Activated naive CD4-positive, alpha-beta T cell treated with anti-CD3 and anti-CD28 coated beads, Interleukin-2, amount 10 ng/mL, durations not matched to agents 7 days and 5 days (primary cell): ENCODE data around the gene METTL24.

Experiments
- CTCF ChIA-PET: fragments of 350-600 bp; sonication (Branson Sonifier 250); formaldehyde crosslinking; loops from one replicate; lab custom pipeline; 2021; ENCODE audit warnings: antibody characterized with exemption; lab: Charles Lee
- DNase-seq: peaks from one replicate; pipeline ENCODE4 v3.0.0-alpha.2; 2020
- H3K27ac Mint-ChIP-seq: one replicate; pipeline ENCODE4 v1.8.0; 2021; ENCODE audit warnings: mild to moderate bottlenecking, moderate library complexity, mixed read lengths
- H3K27me3 Mint-ChIP-seq: one replicate; pipeline ENCODE4 v1.8.0; 2021; ENCODE audit warnings: mild to moderate bottlenecking, mixed read lengths
- H3K36me3 Mint-ChIP-seq: one replicate; pipeline ENCODE4 v1.8.0; 2021; ENCODE audit warnings: mixed read lengths
- H3K4me1 Mint-ChIP-seq: one replicate; pipeline ENCODE4 v1.8.0; 2021; ENCODE audit warnings: mixed read lengths
- H3K4me3 Mint-ChIP-seq: one replicate; pipeline ENCODE4 v1.8.0; 2021; ENCODE audit warnings: mild to moderate bottlenecking, moderate library complexity, mixed read lengths
- H3K9me3 Mint-ChIP-seq: one replicate; pipeline ENCODE4 v1.8.0; 2021; ENCODE audit warnings: mixed read lengths

The METTL24 gene

DNA sequence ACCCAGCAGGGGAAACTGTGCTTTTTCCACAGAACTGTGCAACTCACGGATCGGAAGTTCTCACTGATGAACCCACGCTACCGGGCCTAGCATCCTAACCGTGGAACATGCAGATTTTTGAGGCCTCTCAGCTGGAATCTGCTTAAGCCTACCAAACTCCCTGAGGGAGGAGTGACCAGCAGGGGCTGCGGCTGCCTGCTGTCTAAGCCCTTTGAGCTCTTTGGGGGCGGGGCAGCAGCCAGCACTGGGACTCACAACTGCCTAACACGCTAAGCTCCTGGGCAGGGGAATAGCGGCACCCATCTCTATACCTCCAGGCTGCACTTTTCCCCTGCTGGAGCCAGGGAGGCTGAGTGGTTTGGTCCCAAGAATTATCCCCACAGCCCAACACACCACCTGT, 20.4 kb upstream of the METTL24 start:
- Mint-ChIP-seq H3K4me3 (no peak overlapping the region), H3K36me3 (no peaks in the 10 kb centered on the region), H3K27ac (no peak overlapping the region), H3K9me3 (peaks cover 3% of the 10 kb centered on the region), H3K4me1 (no peaks in the 10 kb centered on the region), H3K27me3 (peaks cover 3% of the 10 kb centered on the region)
- DNase-seq: no peak
- CTCF ChIA-PET: no interaction called here

DNA sequence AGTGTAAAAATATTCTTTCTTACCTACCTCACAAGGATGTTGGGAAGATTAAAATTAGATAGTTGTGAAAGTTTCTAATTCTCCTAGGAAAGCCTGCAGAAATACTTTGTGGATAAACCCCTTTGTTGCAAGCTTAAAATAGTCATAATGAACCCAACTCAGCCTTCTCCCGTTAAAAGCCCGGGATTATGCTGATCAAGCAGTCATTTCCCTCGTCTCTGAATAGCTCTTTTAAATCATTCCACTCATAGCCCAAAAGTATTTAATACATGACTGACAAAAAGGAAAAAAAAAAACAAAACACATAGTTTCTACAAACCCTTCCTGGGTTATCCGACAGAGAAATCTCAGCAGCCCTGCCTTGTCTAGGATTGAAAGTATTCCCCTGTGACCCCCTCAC, 10.9 kb upstream of the METTL24 start:
- no peak overlapping the region for H3K27ac Mint-ChIP-seq
- no peaks in the 10 kb centered on the region for H3K36me3 Mint-ChIP-seq
- no peak for DNase-seq
- CTCF ChIA-PET: no interaction called here
- no peak overlapping the region for H3K4me3 Mint-ChIP-seq
- peaks cover 17% of the 10 kb centered on the region for H3K27me3 Mint-ChIP-seq
- no peaks in the 10 kb centered on the region for H3K9me3 Mint-ChIP-seq
- peaks cover 11% of the 10 kb centered on the region for H3K4me1 Mint-ChIP-seq

DNA sequence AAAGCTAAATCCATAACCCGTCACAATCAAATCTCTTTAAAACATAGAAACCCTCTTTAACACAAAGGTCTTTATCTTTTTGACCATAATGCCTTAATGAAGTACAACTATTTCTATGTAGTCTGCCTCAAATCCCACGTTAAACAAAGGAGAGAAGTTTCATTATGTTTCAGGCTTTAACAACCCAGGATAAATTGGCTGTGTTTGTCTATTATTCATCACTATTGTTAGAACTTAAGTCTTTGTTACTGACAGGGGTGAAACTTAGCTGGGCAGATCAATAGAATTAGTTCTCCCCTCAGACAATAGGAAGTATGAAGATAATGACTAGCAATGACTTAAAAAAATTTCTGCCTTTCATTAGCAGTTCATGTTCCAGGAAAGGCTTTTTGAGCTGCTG, 10.1 kb upstream of the METTL24 start:
- H3K4me3 Mint-ChIP-seq: no peak overlapping the region
- H3K27ac Mint-ChIP-seq: no peak overlapping the region
- no peaks in the 10 kb centered on the region for H3K36me3 Mint-ChIP-seq
- no peaks in the 10 kb centered on the region for H3K9me3 Mint-ChIP-seq
- peaks cover 11% of the 10 kb centered on the region for H3K4me1 Mint-ChIP-seq
- no peak for DNase-seq
- CTCF ChIA-PET: no interaction called here
- peaks cover 21% of the 10 kb centered on the region for H3K27me3 Mint-ChIP-seq

DNA sequence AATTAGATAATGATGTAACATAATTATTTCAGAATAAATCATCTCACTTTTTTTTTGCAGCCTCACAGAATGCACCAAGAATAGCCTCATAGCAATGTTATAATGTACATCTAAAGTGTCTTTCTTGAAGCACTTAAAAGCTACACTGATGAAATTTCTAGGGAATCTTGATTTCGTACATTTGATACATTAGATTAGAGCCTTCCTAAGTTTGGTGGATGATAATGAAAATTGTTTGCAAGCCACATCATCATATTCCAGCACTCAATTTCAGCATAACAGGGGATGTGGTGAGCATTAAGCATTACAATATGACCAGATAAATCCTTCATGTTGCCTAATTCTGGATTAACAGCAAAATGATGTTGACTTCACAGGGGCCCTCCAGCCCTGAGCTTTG, 9.7 kb upstream of the METTL24 start:
- Mint-ChIP-seq H3K36me3 (no peaks in the 10 kb centered on the region), H3K27ac (no peak overlapping the region), H3K9me3 (no peaks in the 10 kb centered on the region), H3K4me1 (peaks cover 11% of the 10 kb centered on the region), H3K4me3 (no peak overlapping the region), H3K27me3 (peaks cover 20% of the 10 kb centered on the region)
- CTCF ChIA-PET: interaction anchor here (1.1 kb wide), 1 partner anchor 9 kb away, joined by 3 read pairs; no protein-coding TSS in a partner anchor
- DNase-seq: no peak

DNA sequence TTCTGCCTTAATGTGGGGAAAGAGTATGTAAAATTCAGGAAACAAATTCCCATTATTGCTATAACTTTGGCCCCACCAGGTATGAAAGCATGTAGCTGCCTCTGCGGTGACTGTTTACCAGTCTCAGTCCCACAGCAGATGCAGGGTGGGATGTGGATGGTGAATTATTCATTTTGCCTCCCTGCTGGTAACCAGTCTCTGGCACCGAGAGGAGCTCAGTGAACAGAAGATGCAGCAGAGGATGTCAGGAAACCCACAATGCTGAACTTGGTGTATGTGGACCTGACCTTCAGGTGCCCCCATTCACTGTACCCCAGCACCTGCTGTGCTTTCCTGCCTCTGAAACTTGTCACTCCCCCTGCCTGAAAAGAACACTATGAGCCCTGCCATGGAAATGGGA, 8.8 kb upstream of the METTL24 start:
- DNase-seq: no peak
- Mint-ChIP-seq H3K4me3 (no peak overlapping the region), H3K27ac (no peak overlapping the region)

DNA sequence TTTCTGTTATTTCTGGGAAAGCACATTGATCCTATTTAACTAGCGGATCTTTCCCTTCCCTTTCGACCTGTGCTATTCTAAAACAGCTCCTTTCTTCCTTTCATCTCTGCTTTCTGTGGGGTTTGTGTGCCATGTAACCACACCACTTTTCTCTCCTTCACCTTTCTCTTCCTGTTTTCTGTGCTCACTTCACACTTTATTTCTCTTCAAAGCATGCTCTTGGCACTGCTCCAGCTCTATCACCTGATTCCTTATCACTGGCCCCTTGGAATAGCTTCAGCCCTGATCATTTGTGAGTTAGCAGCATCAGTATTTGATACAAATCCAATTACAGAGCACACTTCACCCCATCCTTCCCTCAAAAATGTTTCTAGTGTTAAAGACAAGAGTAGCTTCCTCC, 8.1 kb upstream of the METTL24 start:
- Mint-ChIP-seq H3K4me1 (peaks cover 11% of the 10 kb centered on the region), H3K27ac (no peak overlapping the region), H3K27me3 (peaks cover 20% of the 10 kb centered on the region), H3K36me3 (no peaks in the 10 kb centered on the region), H3K9me3 (no peaks in the 10 kb centered on the region), H3K4me3 (no peak overlapping the region)
- CTCF ChIA-PET: no interaction called here
- DNase-seq: no peak

More for the DNA sequence above, 8.8 kb upstream of the METTL24 start:
- Mint-ChIP-seq H3K4me1 (peaks cover 11% of the 10 kb centered on the region), H3K9me3 (no peaks in the 10 kb centered on the region), H3K27me3 (peaks cover 15% of the 10 kb centered on the region), H3K36me3 (no peaks in the 10 kb centered on the region)
- CTCF ChIA-PET: interaction anchor here (1.1 kb wide), 1 partner anchor 8 kb away, joined by 3 read pairs; no protein-coding TSS in a partner anchor

DNA sequence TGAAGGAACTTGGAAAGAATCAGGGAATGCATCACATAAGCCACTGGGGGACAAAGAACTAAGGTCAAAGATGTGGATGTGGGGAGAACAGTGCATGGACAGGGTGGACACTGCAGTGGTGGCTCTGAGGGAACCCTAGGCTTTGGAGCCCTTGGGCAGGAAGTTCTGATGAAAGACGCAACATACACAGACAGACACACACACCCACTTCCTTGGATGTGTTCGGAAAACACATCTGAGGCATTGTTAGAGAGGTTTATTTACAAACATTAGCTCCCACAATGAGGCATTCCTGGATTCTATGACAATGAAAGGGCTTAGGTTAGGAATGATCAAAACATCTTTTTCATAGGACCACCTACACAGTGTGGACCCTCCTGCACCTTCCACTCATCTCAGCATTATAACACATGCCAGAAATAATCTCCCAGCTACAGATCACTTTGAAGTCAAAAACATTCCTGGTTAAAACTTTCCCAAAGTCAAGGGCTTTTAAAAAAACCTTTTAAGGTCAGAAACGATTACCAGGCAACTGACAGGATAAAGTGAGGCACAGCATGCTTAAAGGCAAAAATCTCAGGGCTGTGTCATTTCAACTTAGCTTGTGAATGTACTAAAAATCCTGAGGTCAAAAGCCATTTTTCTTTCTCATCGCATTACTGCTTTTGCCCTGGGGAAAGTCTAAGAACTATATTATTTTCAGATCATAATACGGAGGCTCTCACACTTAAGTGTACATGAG, 6.4 kb upstream of the METTL24 start:
- CTCF ChIA-PET: no interaction called here
- DNase-seq: no peak
- Mint-ChIP-seq H3K4me1 (peaks cover 11% of the 10 kb centered on the region), H3K27ac (no peak overlapping the region), H3K4me3 (no peak overlapping the region), H3K36me3 (no peaks in the 10 kb centered on the region), H3K9me3 (no peaks in the 10 kb centered on the region), H3K27me3 (peaks cover 21% of the 10 kb centered on the region)

DNA sequence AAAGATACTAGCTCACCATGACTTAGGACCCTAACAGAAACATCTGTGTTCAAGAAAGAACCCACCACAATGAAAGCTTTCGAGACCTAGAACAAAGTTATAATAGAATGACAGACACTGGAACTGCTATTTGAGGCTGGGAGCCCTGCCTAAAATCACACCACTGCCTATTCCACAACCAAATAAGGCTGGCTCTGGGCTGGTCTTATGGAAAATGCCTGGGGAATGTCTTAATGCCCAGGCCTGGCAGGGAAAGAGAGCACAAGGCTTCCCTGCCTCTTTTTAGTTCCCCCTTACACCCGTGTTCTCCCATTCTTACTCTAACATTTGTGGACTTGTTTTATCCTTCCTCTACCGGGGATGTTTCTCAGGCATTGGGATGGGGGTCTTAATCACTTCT, 5.6 kb upstream of the METTL24 start:
- CTCF ChIA-PET: no interaction called here
- Mint-ChIP-seq H3K27ac (no peak overlapping the region), H3K27me3 (peaks cover 29% of the 10 kb centered on the region), H3K4me3 (no peak overlapping the region), H3K36me3 (no peaks in the 10 kb centered on the region), H3K4me1 (peaks cover 11% of the 10 kb centered on the region), H3K9me3 (no peaks in the 10 kb centered on the region)
- no peak for DNase-seq

DNA sequence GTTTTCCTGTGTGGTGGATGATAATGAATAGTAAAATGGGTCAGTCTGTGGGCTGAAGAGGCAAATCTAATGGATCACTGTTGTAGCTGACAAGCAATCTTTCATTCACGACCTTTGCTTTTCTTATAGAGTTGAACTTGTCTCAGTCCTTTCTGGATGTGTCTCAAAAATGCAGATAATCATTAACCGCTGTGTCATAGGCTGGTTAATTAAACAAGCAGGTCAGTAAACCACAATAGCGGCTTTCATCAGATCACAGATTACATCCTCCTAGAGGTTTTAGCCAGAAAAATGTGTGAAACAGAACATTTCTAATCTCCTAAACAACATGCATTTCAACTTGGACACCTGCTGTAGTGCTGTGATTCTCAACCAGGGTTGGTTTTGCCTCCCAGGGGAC, 2.5 kb upstream of the METTL24 start:
- Mint-ChIP-seq H3K9me3 (no peaks in the 10 kb centered on the region), H3K36me3 (no peaks in the 10 kb centered on the region), H3K4me1 (peaks cover 11% of the 10 kb centered on the region), H3K27ac (no peak overlapping the region), H3K27me3 (peaks cover 45% of the 10 kb centered on the region), H3K4me3 (no peak overlapping the region)
- no peak for DNase-seq
- CTCF ChIA-PET: no interaction called here

DNA sequence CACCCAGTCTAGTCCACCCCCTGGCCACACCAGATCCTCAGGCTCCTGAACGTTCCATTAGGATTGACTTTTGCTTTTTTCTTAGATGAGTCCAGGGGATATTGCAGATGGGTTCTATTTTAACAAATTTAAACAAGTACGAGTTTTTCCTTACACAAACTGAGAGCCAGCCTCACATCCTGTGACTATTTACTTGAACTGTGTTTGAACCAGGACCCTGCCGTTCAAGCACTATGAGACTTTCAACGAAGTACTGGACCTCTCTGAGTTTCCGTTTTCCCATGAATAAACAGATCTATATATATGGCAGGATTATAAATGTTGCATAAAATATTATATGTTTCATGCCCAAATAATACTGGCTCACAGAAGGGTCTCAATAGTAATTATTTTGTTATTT, 1.4 kb upstream of the METTL24 start:
- CTCF ChIA-PET: no interaction called here

DNA sequence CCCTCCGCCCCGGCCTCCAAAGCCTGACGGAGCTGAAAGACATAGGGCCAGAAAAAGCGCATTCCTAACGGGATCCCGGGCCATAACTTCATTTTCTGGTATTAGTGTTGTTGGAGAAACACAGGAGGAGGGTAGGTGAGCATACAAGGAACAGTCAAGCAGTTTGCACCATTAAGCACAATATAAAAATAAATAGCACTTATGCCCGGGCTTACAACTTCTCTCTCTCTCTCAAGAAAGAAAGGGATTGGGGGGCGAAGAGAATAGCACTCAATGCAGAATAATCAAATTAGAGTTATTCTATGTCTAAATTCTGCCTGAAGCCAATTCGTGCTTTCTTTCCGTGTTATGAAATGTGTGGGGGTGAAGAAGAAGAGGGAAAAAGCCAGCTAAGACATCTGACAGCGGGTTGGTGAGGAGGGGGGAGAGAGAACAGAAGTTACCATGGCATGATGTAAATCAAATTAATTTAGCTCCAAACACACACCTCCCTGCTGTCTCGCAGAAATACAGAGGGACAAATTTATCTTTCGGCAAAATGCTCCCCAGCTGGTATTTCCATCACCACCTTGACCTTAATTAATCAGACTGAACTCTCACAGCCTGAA, 508 bp upstream of the METTL24 start:
- CTCF ChIA-PET: interaction anchor here (1.0 kb wide), 1 partner anchor 9 kb away, joined by 3 read pairs; no protein-coding TSS in a partner anchor
- H3K9me3 Mint-ChIP-seq: no peaks in the 10 kb centered on the region
- H3K4me3 Mint-ChIP-seq: peak overlapping the region; percentile 40
- H3K36me3 Mint-ChIP-seq: no peaks in the 10 kb centered on the region
- no peak for DNase-seq
- H3K4me1 Mint-ChIP-seq: peaks cover 11% of the 10 kb centered on the region
- peaks cover 49% of the 10 kb centered on the region for H3K27me3 Mint-ChIP-seq
- H3K27ac Mint-ChIP-seq: no peak overlapping the region

More for the DNA sequence above, 1.4 kb upstream of the METTL24 start:
- Mint-ChIP-seq H3K27ac (no peak overlapping the region), H3K27me3 (peaks cover 53% of the 10 kb centered on the region), H3K36me3 (no peaks in the 10 kb centered on the region), H3K4me3 (no peak overlapping the region), H3K4me1 (peaks cover 11% of the 10 kb centered on the region), H3K9me3 (no peaks in the 10 kb centered on the region)
- DNase-seq: no peak

DNA sequence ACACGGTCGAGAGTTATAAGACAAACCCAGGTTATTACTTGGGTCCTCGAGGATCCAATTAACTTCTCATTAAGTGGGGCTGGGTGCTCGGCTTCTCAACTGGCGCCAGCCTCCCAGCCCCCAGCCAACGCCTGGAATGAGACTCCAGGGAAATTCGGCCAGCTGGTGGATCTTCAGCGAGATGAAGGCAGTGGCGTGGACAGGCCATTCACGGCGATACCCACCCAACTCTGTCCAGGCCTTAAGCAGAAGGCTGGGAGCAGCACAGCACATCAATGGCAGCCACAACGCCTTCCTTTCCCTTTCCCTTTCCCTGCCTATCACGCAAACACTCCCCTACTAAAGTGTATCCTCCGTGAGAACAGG, 868 bp downstream of the METTL24 start:
- Mint-ChIP-seq H3K27ac (no peak overlapping the region), H3K4me3 (peak overlapping the region; percentile 67), H3K4me1 (peaks cover 11% of the 10 kb centered on the region), H3K27me3 (peaks cover 49% of the 10 kb centered on the region), H3K9me3 (no peaks in the 10 kb centered on the region), H3K36me3 (no peaks in the 10 kb centered on the region)
- DNase-seq: no peak
- CTCF ChIA-PET: no interaction called here

DNA sequence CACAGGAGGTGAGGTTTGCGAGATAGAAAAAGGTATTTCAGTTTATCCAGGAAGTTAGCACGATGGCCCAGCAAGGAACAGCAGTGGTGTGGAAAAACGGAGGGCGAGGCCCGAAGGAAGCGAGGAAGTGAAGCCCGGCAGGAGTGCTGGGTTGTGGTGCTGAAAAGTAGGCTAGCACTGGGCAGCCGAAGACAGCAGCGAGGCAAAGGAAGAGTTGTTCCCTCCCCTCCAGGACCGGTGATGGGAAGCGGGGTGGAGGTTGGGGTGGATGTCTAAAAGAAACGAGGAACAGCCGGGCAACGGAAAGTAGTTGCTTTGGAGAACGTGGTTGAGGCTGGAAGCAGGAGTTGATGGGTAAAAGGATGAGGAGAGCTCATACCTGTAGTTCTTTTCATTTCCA, 1.4 kb downstream of the METTL24 start:
- Mint-ChIP-seq H3K27me3 (peaks cover 49% of the 10 kb centered on the region), H3K36me3 (no peaks in the 10 kb centered on the region), H3K4me1 (peaks cover 11% of the 10 kb centered on the region), H3K27ac (no peak overlapping the region), H3K4me3 (peak overlapping the region; percentile 19), H3K9me3 (no peaks in the 10 kb centered on the region)
- no peak for DNase-seq
- CTCF ChIA-PET: no interaction called here

DNA sequence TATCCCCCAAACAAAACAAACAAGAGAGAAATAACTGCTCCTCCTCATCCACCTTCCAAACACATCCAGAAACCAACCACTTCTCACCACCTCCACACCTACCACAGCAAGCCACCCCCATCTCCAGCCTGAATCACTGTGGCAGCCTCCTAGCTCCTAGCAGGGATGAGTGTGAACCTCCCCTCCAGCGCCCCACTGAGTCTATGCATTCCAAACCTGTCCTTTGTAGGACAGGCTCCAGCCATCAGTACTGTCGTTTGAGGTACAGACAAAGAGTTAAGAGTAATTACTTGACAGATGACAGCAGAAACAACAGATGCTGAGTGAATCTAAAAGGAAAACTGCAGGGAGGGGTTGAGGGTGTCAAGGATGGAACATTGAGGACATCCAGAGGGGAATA, 2.4 kb downstream of the METTL24 start:
- Mint-ChIP-seq H3K27me3 (peaks cover 44% of the 10 kb centered on the region), H3K36me3 (no peaks in the 10 kb centered on the region), H3K4me3 (no peak overlapping the region), H3K27ac (no peak overlapping the region), H3K4me1 (peaks cover 11% of the 10 kb centered on the region), H3K9me3 (no peaks in the 10 kb centered on the region)
- no peak for DNase-seq
- CTCF ChIA-PET: no interaction called here

DNA sequence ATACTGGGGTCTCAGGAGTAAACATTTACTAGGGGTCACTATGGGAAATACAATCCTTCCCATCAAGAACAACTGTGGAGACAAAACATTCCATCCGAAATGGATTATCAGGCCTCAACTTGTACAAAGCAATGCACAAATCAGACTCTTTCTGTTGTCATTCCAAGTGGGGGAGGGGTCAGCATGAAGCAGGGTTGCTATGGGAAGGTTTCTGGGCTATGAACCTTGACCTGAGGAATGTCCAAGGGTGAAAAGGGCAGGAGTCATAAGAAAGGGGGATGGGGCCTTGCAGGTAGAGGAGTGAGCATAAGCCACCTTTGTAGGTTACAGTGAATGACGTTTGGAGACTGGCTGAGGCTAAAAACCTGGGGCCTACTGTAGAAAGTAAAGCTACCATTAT, 3.1 kb downstream of the METTL24 start:
- H3K36me3 Mint-ChIP-seq: no peaks in the 10 kb centered on the region
- no peak overlapping the region for H3K4me3 Mint-ChIP-seq
- no peak overlapping the region for H3K27ac Mint-ChIP-seq
- CTCF ChIA-PET: no interaction called here
- no peak for DNase-seq
- H3K27me3 Mint-ChIP-seq: peaks cover 44% of the 10 kb centered on the region
- H3K9me3 Mint-ChIP-seq: no peaks in the 10 kb centered on the region
- H3K4me1 Mint-ChIP-seq: peaks cover 11% of the 10 kb centered on the region
